K562 (cell line): ENCODE results near the gene ABCC5. TPM values are rescaled to one million over a fixed set of nuclear protein-coding genes. Genes with fewer than 3 reads are reported as not detected.

Experiments
- ATAC-seq: fragments of 200-7000 bp; cut with Tn5 transposase; 3 replicates; pipeline ENCODE4 v1.9.1; 2020; ENCODE audit warnings: moderate library complexity
- BruUV-seq: library from RNA; stranded (reverse); fragments of 400-500 nt; replicated peaks from 2 replicates; lab custom pipeline; 2021; lab: Mats Ljungman, UMichigan
- CTCF ChIA-PET: fragments of 300-600 bp; formaldehyde crosslinking; extraction: SDS; loops from one replicate; lab custom pipeline; 2021; ENCODE audit warnings: low intra/inter-chr PET ratio; lab: Yijun Ruan, JAX
- POLR2A ChIA-PET: fragments of 300-600, 350-650 bp; sonication (Branson Sonifier 250); formaldehyde crosslinking; extraction: SDS; loops from one replicate; lab custom pipeline; 2021; ENCODE audit warnings: antibody characterized with exemption, inconsistent platforms; lab: Yijun Ruan, JAX
- DNase-seq, 4 experiments: peaks; one replicate each; pipeline versions ENCODE4 v3.0.0 to v3.0.0-alpha.2; 2011 to 2018; ENCODE audit warnings: low spot score in 3 of 4, mixed read lengths in 3 of 4; ENCODE audit errors: extremely low read depth in 1 of 4
- FAIRE-seq: peaks from 2 replicates; lab custom pipeline; 2011; peaks lifted over from hg19 to GRCh38; lab: Jason Lieb, UNC
- H2AFZ ChIP-seq: 2 replicates; pipeline ENCODE4 v1.6.0; 2011; ENCODE audit warnings: low read depth, low read length, control low read depth, inconsistent platforms
- H3K27ac ChIP-seq: fragments of 200-600 bp; 3 replicates; pipeline ENCODE4 v1.8.0; 2011; ENCODE audit warnings: low read depth, mild to moderate bottlenecking, control low read depth, inconsistent platforms, low read length, moderate library complexity, mixed read lengths; ENCODE audit errors: extremely low read depth
- H3K27me3 ChIP-seq, 2 experiments: fragments of 300-600 bp in 1 of 2; 2 replicates in 1 of 2; 3 replicates in 1 of 2; pipeline versions ENCODE4 v1.6.0 to v1.8.0; 2011; ENCODE audit warnings: inconsistent platforms in 2 of 2, low read length in 2 of 2, mild to moderate bottlenecking in 1 of 2, mixed read lengths in 1 of 2, moderate library complexity in 1 of 2; ENCODE audit not compliant: control insufficient read depth in 2 of 2, insufficient read depth in 2 of 2
- H3K36me3 ChIP-seq: fragments of 300-600 bp; 3 replicates; pipeline ENCODE4 v1.8.0; 2011; ENCODE audit warnings: mild to moderate bottlenecking, low read length, inconsistent platforms; ENCODE audit not compliant: control insufficient read depth, insufficient read depth
- H3K4me1 ChIP-seq, 2 experiments: fragments of 200-600 bp in 1 of 2; replicated peaks in 1 of 2; 2 replicates in 1 of 2; 3 replicates in 1 of 2; pipeline versions ENCODE4 v1.5.1 to v1.8.0; 2011; ENCODE audit warnings: inconsistent platforms in 2 of 2, low read length in 2 of 2, mild to moderate bottlenecking in 1 of 2, mixed read lengths in 1 of 2, moderate library complexity in 1 of 2; ENCODE audit not compliant: control insufficient read depth in 2 of 2, insufficient read depth in 2 of 2
- H3K4me2 ChIP-seq: 2 replicates; pipeline ENCODE4 v1.6.1; 2011; ENCODE audit warnings: low read length, control low read depth, inconsistent platforms, mixed read lengths; ENCODE audit not compliant: insufficient read depth
- H3K4me3 ChIP-seq: fragments of 200-600 bp; sonication (generic), shearing (Covaris generic); 2 replicates; pipeline ENCODE4 v1.5.1; 2016; ENCODE audit warnings: control low read depth, inconsistent platforms
- H3K79me2 ChIP-seq: fragments of 200-600 bp; 3 replicates; pipeline ENCODE4 v1.8.0; 2011; ENCODE audit warnings: low read length, inconsistent platforms; ENCODE audit not compliant: control insufficient read depth, insufficient read depth
- H3K9ac ChIP-seq, 2 experiments: 2 replicates each; pipeline versions ENCODE4 v1.6.0 to v1.6.1; 2011; ENCODE audit warnings: low read depth in 2 of 2, low read length in 2 of 2, control low read depth in 1 of 2, inconsistent platforms in 1 of 2, mild to moderate bottlenecking in 1 of 2, mixed read lengths in 1 of 2; ENCODE audit not compliant: insufficient read depth in 1 of 2
- H3K9me1 ChIP-seq: one replicate; pipeline ENCODE4 v1.6.0; 2011; ENCODE audit warnings: inconsistent platforms, mild to moderate bottlenecking, low read length, moderate library complexity; ENCODE audit not compliant: control insufficient read depth, insufficient read depth
- H3K9me3 ChIP-seq: replicated peaks from 2 replicates; pipeline ENCODE4 v1.5.1; 2011; ENCODE audit warnings: low read depth, low read length, inconsistent platforms; ENCODE audit not compliant: control insufficient read depth, insufficient read depth
- H4K20me1 ChIP-seq: replicated peaks from 2 replicates; pipeline ENCODE4 v1.6.1; 2011; ENCODE audit warnings: low read length, inconsistent platforms, mixed read lengths; ENCODE audit not compliant: control insufficient read depth, insufficient read depth
- BACH1 ChIP-seq: fragments of 200-800 bp; sonication (Bioruptor generic); IDR thresholded peaks from 2 replicates; pipeline ENCODE4 v1.6.1; 2016; ENCODE audit warnings: missing genetic modification characterization, missing compliant biosample characterization
- IRF2 ChIP-seq: sonication (generic); formaldehyde crosslinking; IDR thresholded peaks from 2 replicates; pipeline ENCODE4 v1.8.1; 2022; ENCODE audit warnings: mild to moderate bottlenecking, missing genetic modification reagents
- JUNB ChIP-seq: fragments of 450-650 bp; formaldehyde crosslinking; conservative IDR thresholded peaks from 2 replicates; pipeline ENCODE4 v1.4.0; 2020; ENCODE audit warnings: mild to moderate bottlenecking
- JUND ChIP-seq, 2 experiments: IDR thresholded peaks; 2 replicates in 1 of 2; 3 replicates in 1 of 2; pipeline ENCODE4 v1.6.1; 2011; ENCODE audit warnings: borderline replicate concordance in 2 of 2, low read depth in 2 of 2, low read length in 2 of 2, improper control_type of control experiment in 1 of 2, missing biosample characterization in 1 of 2, missing genetic modification characterization in 1 of 2, missing genetic modification reagents in 1 of 2
- PBX2 ChIP-seq, 2 experiments: IDR thresholded peaks in 1 of 2; conservative IDR thresholded peaks in 1 of 2; 2 replicates each; pipeline ENCODE4 v1.6.1; 2016; ENCODE audit warnings: low read depth in 2 of 2, mild to moderate bottlenecking in 1 of 2, missing compliant biosample characterization in 1 of 2, missing genetic modification characterization in 1 of 2, moderate library complexity in 1 of 2
- PHB2 ChIP-seq: fragments of 450-650 bp; IDR thresholded peaks from 2 replicates; pipeline ENCODE4 v1.6.1; 2017; ENCODE audit warnings: low read depth
- SETDB1 ChIP-seq: IDR thresholded peaks from one replicate; pipeline ENCODE4 v1.6.1; 2012; ENCODE audit warnings: low read length, control low read depth, inconsistent platforms
- SIN3A ChIP-seq, 2 experiments: fragments of 150-350 bp in 1 of 2; IDR thresholded peaks; 2 replicates each; pipeline ENCODE4 v1.6.1; 2011 to 2016; ENCODE audit warnings: borderline replicate concordance in 2 of 2, low read depth in 2 of 2, low read length in 2 of 2, mild to moderate bottlenecking in 2 of 2, moderate library complexity in 2 of 2; ENCODE audit not compliant: control insufficient read depth in 1 of 2
- USF1 ChIP-seq: sonication (generic); formaldehyde crosslinking; IDR thresholded peaks from 2 replicates; pipeline ENCODE4 v1.9.0; 2022; ENCODE audit warnings: mild to moderate bottlenecking, missing genetic modification reagents
- ZNF77 ChIP-seq: fragments of 250-450 bp; sonication (Bioruptor Pico); IDR thresholded peaks from 2 replicates; pipeline ENCODE4 v1.5.0; 2020
- whole genome bisulfite sequencing: fragments of 100-300 bp; shearing (Covaris generic); methylation state at CpG from one replicate; pipeline ENCODE4 v1.1.6; 2016; ENCODE audit warnings: low coverage, mixed read lengths; ENCODE audit not compliant: insufficient coverage; ENCODE audit errors: missing lambda C conversion rate; 5-methylcytosine and 5-hydroxymethylcytosine counted together
- in situ Hi-C: fragments of 300-500 bp; cut with MboI; formaldehyde crosslinking; loops from 4 replicates; pipeline ENCODE4 v1.15.0; 2018; ENCODE audit warnings: inconsistent platforms, mixed read lengths
- intact Hi-C: fragments of 100-400 bp; cut with micrococcal nuclease; formaldehyde crosslinking; loops from 2 replicates; pipeline ENCODE4 v1.14.2; 2022
- polyA plus RNA-seq, 8 experiments: library from polyadenylated mRNA; depleted of rRNA in 4 of 8; stranded (reverse) in 5 of 8; unstranded in 3 of 8; fragments of >200 nt; fragmentation: Nextera tagmentation in 2 of 8; fragmentation: Illumina TruSeq in 1 of 8; extraction: Ambion mirVana in 2 of 8; extraction: Trizol in 1 of 8; gene quantifications; 2 replicates each; pipeline versions ENCODE4 v1.2.1 to v1.2.3, GENCODE V29; 2011 to 2014; ENCODE audit warnings: inconsistent platforms in 1 of 8, missing spikeins in 1 of 8
- total RNA-seq, 7 experiments: library from RNA; depleted of rRNA in 6 of 7; stranded (reverse); fragments of >200 nt in 6 of 7; fragmentation: Illumina TruSeq in 2 of 7; extraction: Trizol in 2 of 7; gene quantifications; 2 replicates each; pipeline versions ENCODE4 v1.2.1 to v1.2.3, GENCODE V29; 2011 to 2021; ENCODE audit warnings: low replicate concordance in 1 of 7
- TF ChIP-seq, protein P1 (sequence below): conservative IDR thresholded peaks from 2 replicates; pipeline ENCODE4 v1.6.1; 2011; ENCODE audit warnings: low read depth, mild to moderate bottlenecking, low read length; ENCODE audit not compliant: control insufficient read depth

Gene ABCC5
- total and polyA plus RNA-seq, 9 of the 15 experiments (the other 6 are each of a cell fraction or from before 2014, with no cell fraction given) = 22.0 to 53.0 (median 41.9) TPM

GRCh38 chr3:184004476-184004875 lies 13.2 kb downstream of the ABCC5 start:
- no peaks in the 10 kb centered on the region for H3K9me3 ChIP-seq
- WGBS = 100% methylated on average over 1 of the region's 2 CpGs
- H4K20me1 ChIP-seq = no peaks in the 10 kb centered on the region; the same call in 1 of the 2 replicates
- H3K9me1 ChIP-seq = no peaks in the 10 kb centered on the region
- TF ChIP-seq PHB2 (no peak), PBX2 (CRISPR knock-in tag; IDR thresholded peaks at IDR 0.05; ENCODE audit: low read depth) (no peak), PBX2 (tag; conservative IDR thresholded peaks at IDR 0.05; ENCODE audit: low read depth) (no peak), JUND (IDR thresholded peaks at IDR 0.05; ENCODE audit: borderline replicate concordance, low read depth, low read length) (no peak), JUND (tag; IDR thresholded peaks at IDR 0.05; ENCODE audit: borderline replicate concordance, low read depth, low read length) (no peak), SETDB1 (no peak), JUNB (CRISPR knock-in tag) (no peak), ZNF77 (no peak), SIN3A (IDR thresholded peaks at IDR 0.05; ENCODE audit: borderline replicate concordance in 2 of 2, control insufficient read depth in 1 of 2, low read depth in 2 of 2, low read length in 2 of 2) (no peak), IRF2 (no peak), BACH1 (no peak), USF1 (no peak)
- TF ChIP-seq, protein P1, sequence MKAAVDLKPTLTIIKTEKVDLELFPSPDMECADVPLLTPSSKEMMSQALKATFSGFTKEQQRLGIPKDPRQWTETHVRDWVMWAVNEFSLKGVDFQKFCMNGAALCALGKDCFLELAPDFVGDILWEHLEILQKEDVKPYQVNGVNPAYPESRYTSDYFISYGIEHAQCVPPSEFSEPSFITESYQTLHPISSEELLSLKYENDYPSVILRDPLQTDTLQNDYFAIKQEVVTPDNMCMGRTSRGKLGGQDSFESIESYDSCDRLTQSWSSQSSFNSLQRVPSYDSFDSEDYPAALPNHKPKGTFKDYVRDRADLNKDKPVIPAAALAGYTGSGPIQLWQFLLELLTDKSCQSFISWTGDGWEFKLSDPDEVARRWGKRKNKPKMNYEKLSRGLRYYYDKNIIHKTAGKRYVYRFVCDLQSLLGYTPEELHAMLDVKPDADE = no peak
- TF ChIP-seq, all 486 proteins: peak for 0
- H3K4me2 ChIP-seq = no peak overlapping the region
- ChIA-PET CTCF (no interaction called here), POLR2A (no interaction called here)
- H3K27ac ChIP-seq = no peak overlapping the region
- no peaks in the 10 kb centered on the region for H3K27me3 ChIP-seq
- DNase-seq (no peak), ATAC-seq (no peak), FAIRE-seq (no peak)
- H3K79me2 ChIP-seq = peaks cover 56% of the 10 kb centered on the region
- no peak overlapping the region for H3K4me3 ChIP-seq
- intact Hi-C loops = no loop called here
- in situ Hi-C loops = no loop called here
- H2AFZ ChIP-seq = no peak overlapping the region
- BruUV-seq = no TSS peak
- peaks cover 6 to 12% of the 10 kb centered on the region in 2 experiments; a peak in 3 of 5 replicates for H3K4me1 ChIP-seq
- H3K36me3 ChIP-seq = peaks cover 67% of the 10 kb centered on the region
- H3K9ac ChIP-seq = no peak overlapping the region
